Suppressor macrophage treated with lipopolysaccharide for 1 hour (primary cell): ENCODE measurements around the gene KIZ.
"Not testable (repeated sequence)": the region's sequence is repeated elsewhere in the genome, so short reads cannot be mapped to it uniquely, and the experiment has no call there.

Source experiments
- DNase-seq, 3 donors: peaks; one replicate each; pipeline ENCODE4 v3.0.0-alpha.2; 2020 to 2022

The KIZ gene

DNA sequence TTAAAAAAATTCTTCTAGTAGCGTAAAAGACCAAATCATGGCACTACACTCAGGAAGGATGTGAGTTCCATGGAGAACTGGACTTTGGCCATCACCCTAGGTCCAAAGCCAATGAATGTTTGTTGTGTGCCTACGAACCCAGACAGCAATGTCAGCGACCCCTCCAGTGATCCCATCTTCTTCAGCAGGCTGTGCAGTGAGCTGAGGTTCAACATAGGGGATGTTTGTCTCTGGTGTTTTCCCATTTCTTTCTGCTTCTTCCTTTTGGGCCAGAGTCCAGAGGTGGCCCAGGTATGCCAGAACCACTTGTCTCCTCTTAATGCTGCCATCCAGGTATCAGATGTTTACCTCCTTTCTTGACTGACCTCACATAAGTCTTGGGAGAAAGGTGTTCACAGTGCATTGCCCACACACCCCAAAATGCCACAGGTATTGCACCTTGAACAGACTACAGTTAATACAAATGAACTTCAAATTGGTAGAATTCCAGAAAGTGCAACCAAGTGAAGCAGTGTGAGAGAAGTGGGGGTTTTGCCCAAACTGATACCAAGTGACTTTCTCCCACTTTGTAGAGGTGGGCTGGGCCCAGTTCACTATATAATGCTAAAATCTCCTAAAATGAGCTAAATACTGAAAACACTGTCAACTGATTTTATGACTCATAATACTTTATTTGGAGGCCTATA is 14.1 kb downstream of the KIZ start:
- DNase-seq, result no peak

DNA sequence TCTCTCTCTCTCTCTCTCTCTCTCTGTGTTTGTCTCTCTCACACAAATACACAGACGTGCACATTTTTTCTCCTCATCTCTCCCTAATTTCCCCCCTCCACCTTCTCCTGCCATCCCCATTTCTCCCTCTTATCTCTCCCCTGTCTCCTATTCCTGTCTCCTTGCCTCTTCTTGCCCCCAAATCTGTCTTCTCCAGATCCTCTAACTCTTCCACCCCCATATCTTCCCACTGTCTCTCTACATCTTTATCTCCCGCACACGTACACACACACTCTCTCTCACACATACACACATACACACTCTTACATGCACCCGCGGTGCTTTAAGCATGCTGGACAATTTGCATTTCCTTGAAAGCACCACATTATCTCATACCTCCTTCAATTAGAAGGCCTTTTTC is 15.9 kb downstream of the KIZ start:
- DNase-seq, result no peak

DNA sequence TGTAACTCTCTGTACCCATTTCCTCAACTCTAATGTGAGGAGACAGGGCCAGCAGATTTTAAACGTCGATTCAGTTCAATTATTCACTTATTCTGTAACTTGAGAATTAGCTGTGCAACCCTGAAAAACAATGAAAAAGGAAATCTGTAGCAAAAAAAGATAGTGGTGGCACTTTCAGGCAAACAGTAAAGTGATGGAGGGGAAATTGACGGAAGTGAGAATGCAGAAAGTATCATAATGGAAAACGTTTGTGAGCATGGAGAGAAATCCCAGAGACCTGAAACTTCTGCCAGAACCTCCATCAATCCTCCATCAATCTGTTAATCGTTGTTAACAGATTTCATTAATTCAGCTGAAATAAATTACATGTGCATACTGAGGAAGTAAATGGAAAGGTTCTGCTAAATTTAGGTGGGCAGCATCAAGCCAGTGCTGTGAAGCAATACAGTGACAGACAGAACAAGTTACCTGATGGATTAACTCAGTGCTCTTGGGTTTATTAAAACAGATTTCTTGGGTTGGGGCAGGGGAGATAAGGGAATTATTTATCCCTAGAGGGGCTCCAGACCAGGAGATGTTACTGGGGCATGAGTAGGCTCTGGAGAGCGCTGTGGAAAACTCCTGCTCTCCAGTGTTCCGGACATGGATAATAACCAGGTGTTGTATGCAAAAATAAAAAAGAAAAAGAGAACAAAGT is 17.5 kb downstream of the KIZ start:
- no peak for DNase-seq

DNA sequence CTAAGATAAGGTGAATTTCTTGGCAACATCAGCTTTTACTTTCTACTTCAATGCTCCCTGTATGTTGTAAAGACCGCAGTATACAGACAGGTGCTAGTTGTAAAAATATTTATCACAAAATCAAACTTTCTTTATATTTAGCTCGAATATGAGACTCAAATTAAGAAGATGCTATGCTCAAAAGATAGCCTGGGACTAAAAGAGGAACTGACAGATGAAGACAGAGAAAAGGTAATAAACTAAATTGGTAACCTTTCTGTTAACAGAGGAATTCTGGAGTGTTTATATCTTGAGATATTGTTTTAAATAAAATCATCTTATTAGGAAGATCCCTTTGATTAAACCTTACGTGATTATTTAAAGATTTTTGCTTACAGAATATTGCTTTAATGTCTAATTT is 19.5 kb downstream of the KIZ start:
- no peak for DNase-seq

DNA sequence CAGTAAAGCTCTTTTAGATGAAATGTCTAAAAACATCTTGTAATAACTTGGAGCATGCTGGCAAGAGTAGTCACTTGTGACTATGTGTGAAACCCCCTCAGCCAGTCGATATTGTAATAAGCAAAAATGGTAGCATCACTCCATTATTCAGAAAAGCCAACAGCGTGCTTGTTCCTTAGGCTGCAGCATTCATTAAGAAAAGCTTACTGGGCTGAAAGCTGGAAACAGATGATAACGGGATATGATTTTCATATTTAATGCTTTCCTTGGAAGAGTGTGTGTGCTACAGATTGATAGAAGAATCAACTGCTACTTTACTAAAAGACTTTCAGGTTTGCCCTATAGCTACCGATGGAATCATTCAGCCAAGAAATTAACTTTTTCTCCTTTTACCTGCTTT is 20.3 kb downstream of the KIZ start:
- no peak for DNase-seq

DNA sequence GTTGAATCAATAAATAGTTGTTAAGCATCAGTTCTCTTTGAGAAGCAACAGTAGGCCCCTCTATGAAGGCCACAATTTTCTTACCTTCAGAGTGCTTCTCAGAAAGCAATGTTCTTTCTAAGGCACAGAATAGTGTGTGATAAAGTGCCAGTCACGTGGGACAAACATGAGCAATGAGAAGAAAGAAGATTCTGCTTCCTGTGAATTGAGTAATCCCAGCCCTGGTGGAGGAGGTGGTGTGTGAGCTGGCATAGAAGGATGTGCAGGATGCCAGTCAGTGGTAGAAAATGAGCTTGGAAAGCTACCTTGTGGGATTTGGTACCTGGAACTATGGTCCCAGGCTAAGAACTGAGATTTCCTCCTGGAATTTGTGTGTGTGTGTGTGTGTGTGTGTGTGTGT is 21.7 kb downstream of the KIZ start:
- DNase-seq, result peak in 2 of 3 donors; percentile 3 to 21

DNA sequence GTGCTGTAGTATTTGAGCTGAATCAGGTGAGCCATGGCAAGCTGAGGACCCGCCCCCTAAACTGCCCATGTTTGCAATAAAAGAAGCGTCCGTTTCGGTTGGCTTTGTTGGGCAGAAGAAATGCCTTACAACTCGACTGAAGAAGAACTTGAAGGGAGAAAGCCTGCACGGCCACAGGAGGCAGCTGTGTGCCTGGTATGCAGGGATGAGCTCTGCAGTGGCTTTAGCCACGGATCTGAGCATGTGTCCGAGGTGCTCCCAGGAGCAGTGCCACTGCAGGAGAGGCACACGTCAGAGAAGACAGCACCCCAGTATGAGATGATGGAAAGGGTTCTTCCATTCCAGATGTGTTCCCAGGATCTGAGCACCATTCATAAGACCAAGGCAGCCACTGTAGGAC is 23.5 kb downstream of the KIZ start:
- no peak for DNase-seq

DNA sequence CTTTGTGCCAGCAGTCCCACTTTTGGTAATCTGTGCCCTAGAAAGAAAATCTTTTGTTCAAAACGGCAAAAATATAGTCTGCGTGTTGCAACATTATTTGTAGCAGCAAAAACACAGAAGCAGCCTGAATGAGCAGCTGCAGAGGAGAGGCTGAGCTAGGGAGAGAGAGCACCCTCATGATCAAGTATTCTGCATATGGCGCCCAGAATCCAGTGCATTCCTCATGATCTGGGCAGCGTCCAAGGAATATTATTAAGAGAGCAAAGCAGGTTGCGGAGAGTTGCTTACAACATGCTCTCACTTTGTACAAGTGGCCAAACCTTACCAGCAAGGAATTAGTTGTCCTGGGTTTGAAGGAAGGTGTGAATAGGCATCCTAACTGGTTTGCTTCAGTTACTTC is 25.9 kb downstream of the KIZ start:
- DNase-seq, result no peak

DNA sequence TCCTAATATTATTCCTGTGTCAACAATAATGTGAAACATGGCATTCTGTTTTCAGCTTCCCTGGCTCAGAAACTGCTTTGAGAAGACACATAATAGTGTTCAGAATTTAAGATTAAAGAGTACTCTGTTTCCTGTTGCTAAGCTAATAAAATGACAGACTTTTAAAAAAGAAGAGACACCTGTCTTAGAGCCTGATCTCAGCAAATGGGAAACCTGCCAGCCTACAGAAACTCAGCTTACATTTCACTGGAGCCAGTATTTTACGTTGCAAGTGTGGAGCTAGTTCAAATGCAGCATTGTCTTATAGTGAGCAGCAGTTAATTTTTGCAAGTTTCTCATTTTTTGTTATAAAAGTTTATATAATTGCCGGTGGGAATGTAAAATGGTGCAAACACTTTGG is 28.8 kb downstream of the KIZ start:
- DNase-seq, result no peak

DNA sequence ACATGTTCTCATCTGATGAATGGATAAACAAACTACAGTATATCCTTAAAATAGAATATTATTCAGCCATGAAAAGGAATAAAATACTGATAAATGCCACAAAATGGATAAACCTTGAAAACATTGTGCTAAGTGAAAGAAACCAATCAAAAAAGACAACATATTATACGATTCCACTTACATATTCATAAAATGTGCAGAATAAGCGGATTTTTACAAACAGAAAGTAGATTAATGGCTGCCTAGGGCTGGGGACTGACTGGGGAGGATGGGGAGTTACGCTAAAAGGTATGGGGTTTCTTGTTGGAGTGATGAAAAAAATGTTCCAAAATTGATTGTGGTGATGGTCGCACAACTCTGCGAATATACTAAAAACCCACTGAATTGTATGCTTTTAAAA is 29.4 kb downstream of the KIZ start:
- DNase-seq, result no peak

DNA sequence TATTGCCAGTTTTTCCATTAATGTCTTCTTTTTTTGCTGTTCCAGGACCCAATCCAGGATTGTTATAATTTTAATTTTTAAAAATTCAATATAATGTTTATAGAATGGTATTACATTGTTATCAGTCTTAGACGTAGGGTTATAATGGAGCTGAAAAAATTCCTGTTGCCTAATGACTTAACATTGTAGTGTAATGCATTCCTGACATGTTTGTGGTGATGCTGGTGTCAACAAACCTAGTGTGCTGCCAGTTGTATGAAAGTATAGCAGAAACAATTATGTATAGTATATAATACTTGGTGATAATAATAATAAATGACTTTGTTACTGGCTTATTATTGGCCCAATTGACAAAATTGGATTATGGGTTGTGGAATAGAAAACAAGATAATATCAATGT is 30.4 kb downstream of the KIZ start:
- no peak for DNase-seq

DNA sequence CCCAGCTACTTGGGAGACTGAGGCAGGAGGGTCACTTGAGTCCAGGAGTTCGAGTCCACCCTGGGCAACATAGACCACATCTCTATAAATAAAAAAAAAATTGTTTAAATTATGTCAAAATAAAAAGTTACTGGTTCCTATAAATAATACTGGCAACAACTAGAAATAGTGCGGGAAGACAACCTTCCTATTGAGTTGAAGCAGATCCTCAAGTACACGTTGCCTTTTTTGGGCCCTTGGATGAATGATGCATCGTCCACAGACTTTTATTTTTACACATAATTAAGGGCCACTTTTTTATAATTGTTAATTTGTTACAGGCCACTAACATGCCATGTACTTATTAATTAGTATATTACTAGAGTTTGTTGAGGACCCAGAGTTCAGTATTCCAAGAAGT is 31.1 kb downstream of the KIZ start:
- DNase-seq, result no peak

DNA sequence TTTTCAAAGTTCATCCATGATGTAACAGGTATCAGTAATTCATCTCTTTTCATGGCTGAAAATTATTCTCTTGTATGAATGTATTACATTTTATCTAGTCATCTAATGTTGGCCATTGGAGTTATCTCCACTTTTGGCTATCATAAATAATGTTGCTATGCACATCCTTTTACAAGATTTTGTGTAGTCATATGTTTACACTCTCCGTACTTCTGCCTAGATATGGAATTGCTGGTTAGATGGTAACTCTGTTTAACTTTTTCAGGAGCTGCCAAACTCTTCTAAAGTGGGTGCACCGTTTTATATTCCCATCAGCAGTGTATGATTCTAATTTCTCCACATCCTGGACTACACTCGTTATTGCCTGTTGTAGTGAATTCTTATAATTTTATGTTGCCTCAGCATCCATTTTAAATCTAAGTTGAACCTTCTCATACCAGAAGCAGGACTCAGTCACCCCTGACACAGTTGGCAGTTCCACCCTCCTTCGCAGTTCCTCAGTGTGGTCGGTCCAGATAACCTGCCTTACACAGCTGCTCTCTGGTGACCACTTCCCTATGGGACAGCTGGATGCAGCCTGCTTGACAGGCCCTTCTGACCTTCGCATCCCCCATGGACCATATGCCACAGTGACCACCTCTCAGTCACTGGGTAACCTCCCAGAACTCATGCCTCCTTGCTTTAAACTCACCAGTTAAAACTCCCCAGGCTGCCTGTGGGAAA is 33.9 kb downstream of the KIZ start:
- DNase-seq, result no peak

DNA sequence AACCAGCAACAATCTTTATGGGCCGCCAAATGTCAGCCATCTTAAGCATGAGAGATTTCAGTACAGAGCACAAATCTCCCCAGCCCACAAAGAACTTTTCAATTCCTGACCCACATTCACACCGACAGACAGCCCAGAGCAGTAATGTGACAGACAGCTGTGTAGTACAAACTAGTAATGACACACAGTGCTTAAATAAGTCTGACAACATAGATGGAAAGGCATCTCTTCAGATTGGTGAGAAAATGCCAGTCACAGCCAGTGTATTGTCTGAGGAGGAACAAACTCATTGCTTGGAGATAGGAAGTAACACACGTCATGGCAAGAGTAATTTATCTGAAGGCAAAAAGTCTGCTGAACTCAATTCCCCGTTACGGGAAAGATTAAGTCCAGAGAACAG is 36.0 kb downstream of the KIZ start:
- no peak for DNase-seq

DNA sequence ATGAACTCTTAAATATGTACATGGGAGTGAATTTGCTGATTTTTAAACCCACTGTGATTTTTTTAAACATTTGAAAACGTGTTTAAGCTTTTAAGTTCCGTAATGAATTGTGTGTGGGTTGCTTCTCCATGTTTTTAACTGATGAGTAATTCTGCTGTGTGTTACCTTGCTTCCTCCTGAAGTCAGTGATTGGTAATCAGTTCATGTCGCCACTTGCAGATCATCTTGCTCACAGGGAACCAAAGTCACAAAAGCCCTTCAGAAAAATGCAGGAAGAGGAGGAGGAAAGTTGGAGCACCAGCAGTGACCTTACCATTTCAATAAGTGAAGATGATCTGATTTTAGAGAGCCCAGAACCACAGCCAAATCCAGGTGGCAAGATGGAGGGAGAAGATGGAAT is 36.7 kb downstream of the KIZ start:
- no peak for DNase-seq

DNA sequence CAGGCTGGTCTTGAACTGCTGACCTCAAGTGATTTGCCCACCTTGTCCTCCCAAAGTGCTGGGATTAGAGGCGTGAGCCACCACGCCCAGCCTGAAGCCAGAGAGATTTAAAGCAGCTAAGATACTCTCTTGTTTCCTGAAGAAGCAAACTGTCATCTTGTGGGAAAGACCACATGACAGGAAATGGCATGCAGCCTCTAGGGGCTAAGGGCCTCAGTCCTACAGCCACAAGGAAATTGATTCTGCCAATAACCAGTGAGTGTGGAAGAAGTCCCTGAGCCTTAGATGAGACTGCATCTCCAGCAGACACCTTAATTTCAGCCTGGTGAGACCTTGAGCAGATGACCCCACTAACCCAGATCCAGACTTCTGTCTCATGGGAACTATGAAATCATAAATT is 40.9 kb downstream of the KIZ start:
- no peak for DNase-seq

DNA sequence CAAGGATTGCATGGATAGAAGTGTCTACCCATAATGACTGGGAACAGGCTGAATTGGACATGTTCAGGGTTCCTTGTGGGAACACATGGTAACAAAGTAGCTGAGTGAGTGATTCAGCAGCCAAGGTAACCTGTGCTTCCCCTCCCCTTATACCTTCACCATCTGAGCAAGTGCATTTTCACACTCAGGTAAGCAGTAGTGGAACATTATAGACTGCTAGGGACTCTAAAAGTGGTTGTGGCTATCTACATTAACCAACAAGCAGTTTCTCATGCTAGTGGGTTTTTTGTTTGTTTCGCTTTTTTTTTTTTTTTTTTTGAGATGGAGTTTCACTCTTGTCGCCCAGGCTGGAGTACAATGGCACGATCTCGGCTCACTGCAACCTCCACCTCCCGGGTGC is 41.4 kb downstream of the KIZ start:
- DNase-seq, result no peak

DNA sequence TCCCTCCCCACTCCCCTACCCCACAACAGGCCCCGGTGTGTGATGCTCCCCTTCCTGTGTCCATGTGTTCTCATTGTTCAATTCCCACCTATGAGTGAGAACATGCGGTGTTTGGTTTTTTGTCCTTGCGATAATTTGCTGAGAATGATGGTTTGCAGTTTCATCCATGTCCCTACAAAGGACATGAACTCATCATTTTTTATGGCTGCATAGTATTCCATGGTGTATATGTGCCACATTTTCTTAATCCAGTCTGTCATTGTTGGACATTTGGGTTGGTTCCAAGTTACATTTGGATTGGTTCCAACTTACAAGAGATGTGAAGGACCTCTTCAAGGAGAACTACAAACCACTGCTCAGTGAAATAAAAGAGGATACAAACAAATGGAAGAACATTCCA is 42.2 kb downstream of the KIZ start:
- not testable (repeated sequence) for DNase-seq

DNA sequence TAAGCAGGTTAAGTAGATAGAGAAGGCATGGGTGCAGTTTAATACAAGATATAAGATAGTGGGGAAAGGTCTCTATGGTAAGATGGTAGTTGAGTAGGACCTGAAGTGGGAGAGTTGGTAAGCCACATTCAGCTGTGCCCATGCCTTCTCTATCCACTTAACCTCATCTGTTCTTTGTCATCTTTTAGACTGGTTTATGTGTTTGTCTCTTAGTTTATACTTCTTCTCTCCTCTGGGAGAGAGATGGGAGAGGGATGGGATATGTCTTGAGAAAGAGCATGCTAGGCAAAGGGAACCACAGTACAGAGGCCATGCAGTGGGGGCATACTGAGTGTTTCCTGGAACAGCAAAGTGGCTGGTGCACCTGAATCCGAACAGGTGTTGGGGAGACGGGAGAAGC is 46.7 kb downstream of the KIZ start:
- no peak for DNase-seq

DNA sequence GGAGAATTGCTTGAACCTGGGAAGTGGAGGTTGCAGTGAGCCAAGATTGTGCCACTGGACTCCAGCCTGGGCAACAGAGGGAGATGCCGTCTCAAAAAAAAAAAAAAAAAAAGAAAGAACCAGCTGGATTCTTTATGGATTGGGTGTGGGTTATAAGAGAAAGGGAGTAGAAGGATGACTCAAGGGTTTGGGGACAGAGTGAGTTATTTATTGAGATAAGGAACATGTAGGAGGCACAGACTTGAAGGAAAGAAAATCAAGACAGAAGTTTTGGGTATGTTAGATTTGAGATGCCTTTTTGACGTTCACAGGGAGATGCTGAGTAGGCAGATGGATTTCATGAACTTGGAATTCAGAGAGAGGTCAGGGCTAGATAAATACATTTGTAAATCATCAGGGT is 47.6 kb downstream of the KIZ start:
- DNase-seq, result no peak

DNA sequence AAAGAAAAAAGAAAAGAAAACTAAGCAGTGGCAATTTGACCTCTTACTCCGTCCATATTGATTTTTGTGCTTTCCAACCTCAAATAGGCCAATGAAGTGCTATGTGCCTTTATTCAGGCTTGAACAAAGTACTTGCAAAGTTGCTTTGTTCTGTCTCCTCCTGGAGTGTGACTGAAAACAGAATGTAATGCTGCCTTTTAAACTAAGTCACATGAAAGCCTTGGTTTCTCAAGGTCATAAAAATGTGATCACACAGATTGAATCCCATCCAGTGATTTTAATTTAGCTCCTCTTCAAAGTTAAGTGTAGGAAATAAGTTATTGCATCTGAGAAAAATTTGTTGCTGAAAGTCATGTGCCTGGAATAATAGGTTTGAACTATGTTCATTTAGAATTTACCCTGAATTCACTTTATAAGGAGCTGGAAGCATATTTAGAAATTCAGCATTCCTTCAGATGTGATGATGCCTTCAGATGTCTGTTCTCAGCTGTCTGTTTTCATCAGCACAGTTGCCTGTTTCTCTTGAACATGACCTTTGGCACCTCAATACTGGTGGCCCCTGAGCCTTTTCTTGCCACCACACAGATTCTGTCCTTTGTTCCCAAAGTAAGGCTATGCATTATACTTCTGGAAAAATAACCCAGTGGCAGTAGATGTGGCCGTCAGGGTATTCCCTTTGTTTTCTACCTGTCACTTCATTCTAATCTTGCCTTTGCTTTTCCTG is 48.8 kb downstream of the KIZ start:
- no peak for DNase-seq

DNA sequence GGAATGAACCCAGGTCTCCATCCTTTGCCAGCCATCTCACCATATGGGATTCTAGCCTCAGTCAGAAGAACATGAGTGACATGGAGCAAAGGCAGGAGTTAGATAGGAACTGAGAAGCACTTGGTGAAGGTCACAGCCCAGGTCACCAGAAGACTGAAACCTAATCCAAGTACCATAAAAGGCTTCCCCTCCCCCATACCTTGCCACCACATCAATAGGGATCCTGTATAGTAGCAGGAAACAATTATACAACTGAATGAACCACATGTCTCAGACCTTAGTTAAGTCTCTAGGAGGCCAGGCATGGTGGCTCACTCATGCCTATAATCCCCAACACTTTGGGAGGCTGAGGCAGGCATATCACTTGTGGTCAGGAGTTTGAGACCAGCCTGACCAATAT is 49.6 kb downstream of the KIZ start:
- no peak for DNase-seq

DNA sequence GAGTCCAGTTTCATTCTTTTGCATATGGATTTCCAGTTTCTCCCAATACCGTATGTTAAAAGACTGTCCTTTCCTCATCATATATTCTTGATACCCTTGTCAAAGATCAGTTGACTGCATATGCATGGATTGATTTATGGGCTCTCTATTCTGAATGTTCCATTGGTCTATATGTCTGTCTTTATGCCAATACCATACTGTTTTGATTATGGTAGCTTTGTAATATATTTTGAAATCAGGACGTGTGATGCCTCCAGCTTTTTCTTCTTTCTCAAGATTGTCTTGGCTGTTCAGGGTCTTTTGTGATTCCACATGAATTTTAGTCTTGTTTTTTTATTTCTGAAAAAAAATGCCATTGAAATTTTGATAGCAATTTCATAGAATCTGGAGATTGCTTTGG is 51.9 kb downstream of the KIZ start:
- DNase-seq, result no peak

DNA sequence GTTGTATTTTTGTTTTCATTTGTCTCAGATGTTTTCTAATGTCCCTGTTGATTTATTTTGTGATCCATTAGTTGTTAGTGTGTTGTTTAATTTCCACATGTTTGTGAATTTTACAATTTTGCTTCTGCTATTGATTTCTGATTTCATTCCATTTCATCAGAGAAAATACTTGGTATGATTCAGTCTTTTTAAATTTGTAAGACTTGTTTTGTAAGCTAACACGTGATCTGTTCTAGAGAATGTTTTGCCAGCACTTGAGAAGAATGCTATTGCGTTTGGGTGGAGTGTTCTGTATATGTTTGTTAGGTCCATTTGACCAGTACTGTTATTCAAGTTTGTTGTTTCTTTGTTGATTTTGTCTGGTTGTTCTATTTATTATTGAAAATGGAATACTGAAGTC is 53.9 kb downstream of the KIZ start:
- no peak for DNase-seq
